Measurements from ENCODE around the gene CACTIN. TPM values are rescaled to one million over a fixed set of nuclear protein-coding genes. Genes with fewer than 3 reads are reported as not detected.

CACTIN gene
- total RNA-seq (10 to 100 TPM; 15.5 to 23.9 (median 23.4) TPM), polyA plus RNA-seq (10 to 100 TPM in 1 of 3 donors, 1 to 10 TPM in 2; 6.2 to 20.5 (median 9.0) TPM)

DNA sequence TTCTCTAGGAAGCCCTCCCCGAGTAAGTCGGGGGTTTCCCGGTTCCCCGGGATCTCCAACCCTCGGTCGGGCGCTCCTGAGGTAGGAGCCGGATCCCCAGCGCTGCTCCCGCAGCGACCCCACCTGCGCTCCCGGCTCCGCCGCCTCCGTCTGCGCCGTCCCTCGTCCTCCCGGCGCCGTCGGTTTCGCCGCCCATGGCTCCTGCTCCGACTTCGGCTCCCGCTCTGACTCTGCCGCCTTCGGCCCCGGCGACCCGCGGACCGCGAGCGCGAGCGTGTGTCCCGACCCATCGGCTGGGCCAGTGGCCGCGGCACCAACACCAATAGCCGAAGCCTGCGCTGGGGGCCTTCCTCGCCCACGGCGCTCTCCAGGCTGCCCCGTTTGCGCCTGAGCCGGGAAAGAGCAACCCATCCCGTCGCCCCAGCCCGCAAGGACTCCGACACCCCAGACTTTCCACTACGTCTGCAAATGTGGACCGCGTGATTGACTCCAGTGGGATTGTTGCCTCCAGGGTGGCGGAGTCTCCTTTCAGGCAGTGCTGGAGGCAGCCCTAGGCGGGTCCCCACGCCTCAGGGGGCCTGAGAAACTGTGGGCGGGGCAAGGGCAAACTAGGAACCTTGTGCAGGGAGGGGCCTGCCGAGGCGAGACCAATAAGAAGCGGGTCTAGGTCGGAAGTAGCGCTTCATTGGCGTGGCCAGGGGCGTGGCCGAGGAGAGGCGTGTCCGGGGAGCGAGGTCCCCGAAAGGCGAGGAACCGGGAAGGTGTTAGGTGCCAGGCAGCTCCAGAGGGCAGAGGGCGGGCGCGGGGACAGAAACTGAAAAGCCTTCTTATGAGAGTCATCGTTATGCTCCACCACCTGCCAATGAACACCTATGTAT lies at the start of gene CACTIN:
Gene CACTIN (minus strand): TSS at position 318 of the 878 bp plus-strand sequence. CDS start 28 bp downstream, at position 290.
- TF ChIP-seq EP300 (IDR thresholded peaks at IDR 0.05) (peak in 1 of 4 donors; percentile 22), POLR2AphosphoS5 (IDR thresholded peaks at IDR 0.05) (peak; percentile 81 to 95 (median 90)), POLR2A (IDR thresholded peaks at IDR 0.05) (peak; percentile 51 to 76)
- TF ChIP-seq, protein P1, sequence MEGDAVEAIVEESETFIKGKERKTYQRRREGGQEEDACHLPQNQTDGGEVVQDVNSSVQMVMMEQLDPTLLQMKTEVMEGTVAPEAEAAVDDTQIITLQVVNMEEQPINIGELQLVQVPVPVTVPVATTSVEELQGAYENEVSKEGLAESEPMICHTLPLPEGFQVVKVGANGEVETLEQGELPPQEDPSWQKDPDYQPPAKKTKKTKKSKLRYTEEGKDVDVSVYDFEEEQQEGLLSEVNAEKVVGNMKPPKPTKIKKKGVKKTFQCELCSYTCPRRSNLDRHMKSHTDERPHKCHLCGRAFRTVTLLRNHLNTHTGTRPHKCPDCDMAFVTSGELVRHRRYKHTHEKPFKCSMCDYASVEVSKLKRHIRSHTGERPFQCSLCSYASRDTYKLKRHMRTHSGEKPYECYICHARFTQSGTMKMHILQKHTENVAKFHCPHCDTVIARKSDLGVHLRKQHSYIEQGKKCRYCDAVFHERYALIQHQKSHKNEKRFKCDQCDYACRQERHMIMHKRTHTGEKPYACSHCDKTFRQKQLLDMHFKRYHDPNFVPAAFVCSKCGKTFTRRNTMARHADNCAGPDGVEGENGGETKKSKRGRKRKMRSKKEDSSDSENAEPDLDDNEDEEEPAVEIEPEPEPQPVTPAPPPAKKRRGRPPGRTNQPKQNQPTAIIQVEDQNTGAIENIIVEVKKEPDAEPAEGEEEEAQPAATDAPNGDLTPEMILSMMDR (IDR thresholded peaks at IDR 0.05) = no peak
- Histone ChIP-seq H3K9me3 (no peaks in the 10 kb centered on the region), H3K4me3 (peak within 1 kb of the TSS; percentile 76 to 94 (median 86)), H3K27me3 (no peaks in the 10 kb centered on the region), H3K4me1 (peaks cover 0 to 29% (median 22%) of the 10 kb centered on the region in 4 donors), H3K27ac (peak within 1 kb of the TSS; percentile 79 to 93 (median 92)), H3K36me3 (peaks cover 4 to 33% (median 12%) of the 10 kb centered on the region in 4 donors)
- WGBS, 2 donors = 0% methylated on average over 80 of the region's 80 CpGs
- DNase-seq = peak; percentile 99
- intact Hi-C loops (cut with DNase I) = no loop called here

DNA sequence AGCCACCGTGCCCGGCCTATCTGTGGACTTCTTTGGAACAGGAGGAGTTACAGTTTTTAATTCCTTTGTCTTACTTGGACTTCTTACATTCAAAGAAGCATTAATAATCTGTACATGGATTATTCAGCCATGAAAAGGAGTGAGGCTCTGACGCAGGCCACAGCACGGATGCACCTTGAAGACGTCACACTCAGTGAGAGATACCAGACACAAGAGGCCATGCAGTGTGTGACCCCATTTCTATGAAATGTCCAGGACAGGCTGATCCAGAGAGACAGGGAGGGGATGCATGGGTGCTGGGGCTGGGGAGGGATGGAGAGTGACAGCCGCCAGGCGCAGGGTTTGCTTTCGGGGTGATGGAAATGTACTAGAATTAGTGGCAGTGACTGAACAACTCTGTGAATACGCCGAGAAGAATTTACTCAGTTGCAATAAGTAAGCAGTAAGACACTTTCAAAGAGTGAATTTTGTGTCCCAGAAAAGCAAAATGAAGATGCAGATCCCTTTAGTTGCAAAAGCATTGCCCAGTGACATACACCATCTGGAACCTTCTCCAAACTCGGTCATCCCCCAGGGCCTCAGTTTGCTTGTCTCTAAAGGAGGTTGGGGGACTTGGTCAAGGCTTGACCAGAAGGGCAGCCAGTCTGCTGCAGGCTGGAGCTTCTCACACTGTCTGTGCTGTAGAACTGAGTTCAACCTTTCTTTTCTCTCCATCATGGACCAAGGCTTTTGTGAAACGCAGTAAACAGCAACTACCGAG lies 48.4 kb upstream of the CACTIN start:
- no peaks in the 10 kb centered on the region for H3K27me3 ChIP-seq
- no peak for DNase-seq
- H3K4me1 ChIP-seq = peaks cover 0 to 59% (median 55%) of the 10 kb centered on the region in 4 donors
- peaks cover 0 to 13% (median 5%) of the 10 kb centered on the region in 4 donors for H3K36me3 ChIP-seq
- H3K4me3 ChIP-seq = no peak overlapping the region
- peak in 3 of 4 donors; percentile 47 to 81 (median 66) for TF ChIP-seq EP300 (IDR thresholded peaks at IDR 0.05)
- peak in 3 of 4 donors; percentile 53 to 71 (median 65) for TF ChIP-seq POLR2AphosphoS5 (IDR thresholded peaks at IDR 0.05)
- TF ChIP-seq, protein P1 (IDR thresholded peaks at IDR 0.05) = no peak
- intact Hi-C loops (cut with DNase I) = no loop called here
- WGBS, 2 donors = 87 to 96% methylated on average over 13 of the region's 13 CpGs
- H3K27ac ChIP-seq = peak overlapping the region; percentile 99 to 100 (median 100)
- H3K9me3 ChIP-seq = no peaks in the 10 kb centered on the region

DNA sequence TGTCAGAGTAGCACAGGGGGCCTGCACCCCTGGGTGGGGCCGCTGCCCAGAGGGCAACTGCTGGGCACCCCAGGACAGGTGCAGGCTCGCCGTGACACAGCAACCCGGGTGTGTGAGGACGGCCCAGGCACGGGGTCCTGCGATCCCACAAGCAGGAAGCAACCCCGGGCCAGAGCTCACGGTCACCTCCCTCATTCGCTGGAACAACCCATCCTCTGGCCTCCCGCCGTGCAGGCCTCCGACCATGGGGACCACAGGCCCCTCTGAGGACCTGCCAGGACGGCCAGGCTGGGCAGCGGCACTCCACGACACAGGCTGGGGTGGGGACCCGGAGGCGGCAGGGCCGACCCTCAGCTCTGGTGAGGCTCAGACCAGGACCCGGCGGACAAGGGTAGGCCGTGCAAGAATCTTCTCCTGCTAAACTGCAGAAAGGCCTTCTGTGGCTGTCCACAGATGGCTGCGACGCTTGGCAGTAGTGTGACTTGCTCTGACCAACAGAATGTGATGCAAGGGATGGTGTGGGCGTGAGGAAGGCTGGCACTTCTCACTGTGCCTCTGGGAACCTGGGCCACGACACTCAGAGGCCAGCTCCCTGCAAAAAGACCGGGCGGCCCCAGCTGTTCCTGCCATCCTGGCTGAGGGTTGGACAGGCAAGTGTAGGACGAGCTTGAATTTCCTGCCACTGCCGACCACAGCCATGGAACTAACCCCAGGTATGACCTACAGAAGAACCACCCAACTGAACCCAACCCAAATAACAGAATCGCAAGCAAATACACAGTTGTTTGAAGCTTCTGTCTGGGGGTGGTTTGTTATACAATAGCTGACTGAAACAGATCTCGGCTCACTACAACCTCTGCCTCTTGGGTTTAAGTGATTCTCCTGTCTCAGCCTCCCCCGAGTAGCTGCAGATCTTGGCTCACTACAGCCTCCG lies 47.2 kb upstream of the CACTIN start:
- H3K4me3 ChIP-seq = no peak overlapping the region
- intact Hi-C loops (cut with DNase I) = no loop called here
- no peaks in the 10 kb centered on the region for H3K27me3 ChIP-seq
- H3K4me1 ChIP-seq = peaks cover 0 to 71% (median 66%) of the 10 kb centered on the region in 4 donors
- peaks cover 0 to 6% (median 0%) of the 10 kb centered on the region in 4 donors for H3K36me3 ChIP-seq
- TF ChIP-seq POLR2AphosphoS5 (IDR thresholded peaks at IDR 0.05) (peak in 1 of 4 donors; percentile 23), POLR2A (IDR thresholded peaks at IDR 0.05) (no peak)
- no peaks in the 10 kb centered on the region for H3K9me3 ChIP-seq
- peak overlapping the region; percentile 99 to 100 (median 100) for H3K27ac ChIP-seq
- WGBS, 2 donors = 95% methylated on average over 34 of the region's 34 CpGs
- DNase-seq = no peak

DNA sequence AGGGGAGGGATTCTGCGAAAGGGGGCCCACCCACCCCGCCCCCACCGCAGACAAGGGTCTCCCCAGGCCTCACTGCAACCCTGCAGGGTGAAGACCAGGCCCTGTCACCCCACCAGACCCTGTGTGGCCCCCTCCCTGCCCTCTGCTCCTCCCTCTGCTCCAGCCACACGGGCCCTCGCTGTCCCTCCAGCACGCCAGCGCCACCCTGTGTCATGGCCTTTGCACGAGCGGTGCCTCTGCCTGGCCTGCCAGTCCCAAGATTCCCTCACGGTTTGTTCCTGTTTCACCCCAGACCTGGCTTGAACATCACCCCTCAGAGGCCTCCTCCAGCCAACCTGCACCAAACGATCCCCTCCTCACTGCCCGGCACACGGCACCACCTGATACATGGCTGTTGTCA lies 46.4 kb upstream of the CACTIN start:
- H3K4me3 ChIP-seq = no peak overlapping the region
- peak overlapping the region; percentile 99 to 100 (median 100) for H3K27ac ChIP-seq
- H3K27me3 ChIP-seq = no peaks in the 10 kb centered on the region
- TF ChIP-seq POLR2A (IDR thresholded peaks at IDR 0.05) = no peak
- TF ChIP-seq EP300 (IDR thresholded peaks at IDR 0.05) = no peak
- TF ChIP-seq POLR2AphosphoS5 (IDR thresholded peaks at IDR 0.05) = no peak
- TF ChIP-seq, protein P1 (IDR thresholded peaks at IDR 0.05) = no peak
- no peaks in the 10 kb centered on the region for H3K9me3 ChIP-seq
- intact Hi-C loops (cut with DNase I) = no loop called here
- no peak for DNase-seq
- peaks cover 0 to 79% (median 74%) of the 10 kb centered on the region in 4 donors for H3K4me1 ChIP-seq
- 89 to 91% methylated on average over 13 of the region's 13 CpGs for WGBS, 2 donors
- peaks cover 0 to 6% (median 0%) of the 10 kb centered on the region in 4 donors for H3K36me3 ChIP-seq

Measured in sigmoid colon (tissue), 7 donors.